ENCODE measurements around the gene PHF20.
A peak's percentile ranks its signal among the peaks of the same experiment; 100 is the strongest.
"Not testable (repeated sequence)": the region's sequence is repeated elsewhere in the genome, so short reads cannot be mapped to it uniquely, and the experiment has no call there.

The PHF20 gene

DNA sequence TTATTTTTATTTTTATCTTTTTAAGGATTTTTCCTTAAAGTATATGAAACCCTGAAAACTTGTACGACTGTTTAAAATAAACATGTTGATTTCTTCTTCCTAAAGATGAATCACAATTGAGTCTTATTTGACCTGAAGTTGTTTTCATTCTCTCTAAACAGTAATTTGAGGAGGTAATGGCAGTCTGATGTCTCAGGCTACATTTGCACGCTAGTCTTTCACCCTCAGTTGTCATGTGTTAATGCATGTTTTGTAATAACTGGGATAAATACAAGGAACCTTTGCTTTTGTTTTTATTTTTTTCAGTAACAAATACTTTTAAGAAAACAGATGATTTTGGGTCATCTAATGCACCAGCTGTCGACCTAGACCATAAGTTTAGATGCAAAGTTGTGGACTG lies 127.2 kb downstream of the PHF20 start:
- no peak overlapping the region for H2BK120ac ChIP-seq (ENCODE audit: low read depth, low read length)
- H3K23ac ChIP-seq (ENCODE audit: low read depth, low read length, poor library complexity): no peak overlapping the region
- H3K27ac ChIP-seq (replicated peaks; ENCODE audit: low read length): no peak overlapping the region
- DNase-seq (ENCODE audit: low spot score): no peak
- H3K9ac ChIP-seq (ENCODE audit: low read depth, low read length, poor library complexity): no peak overlapping the region
- no peak overlapping the region for H2AK5ac ChIP-seq (ENCODE audit: low read depth, low read length)
- peaks cover 5 to 7% of the 10 kb centered on the region in 2 donors for H3K9me3 ChIP-seq (replicated peaks in 1 of 2; ENCODE audit: control insufficient read depth in 2 of 2, insufficient read depth in 1 of 2, low read depth in 1 of 2, low read length in 2 of 2)
- peaks cover 16 to 58% of the 10 kb centered on the region in 2 donors for H3K36me3 ChIP-seq (replicated peaks in 1 of 2; ENCODE audit: control insufficient read depth in 2 of 2, insufficient read depth in 2 of 2, low read length in 2 of 2)
- H3K4me3 ChIP-seq (ENCODE audit: low read length in 2 of 2): no peak overlapping the region
- WGBS, 2 donors (ENCODE audit: extremely low coverage in 2 of 2, insufficient read length in 2 of 2, insufficient replicate concordance in 1 of 2): no CpG with 5 or more reads among the region's 3 CpGs
- no peak overlapping the region for H2AFZ ChIP-seq (ENCODE audit: low read length)
- peaks cover 2% of the 10 kb centered on the region for H3K79me1 ChIP-seq (ENCODE audit: low read depth, low read length)
- no peak overlapping the region for H2BK12ac ChIP-seq (ENCODE audit: low read length)
- no peak overlapping the region for H4K91ac ChIP-seq (ENCODE audit: low read depth, low read length, poor library complexity)
- peaks cover 0 to 3% (median 0%) of the 10 kb centered on the region in 3 experiments for H3K27me3 ChIP-seq (ENCODE audit: control insufficient read depth in 3 of 3, insufficient read depth in 3 of 3, low read depth in 1 of 3, low read length in 3 of 3)
- no peak overlapping the region for H2BK5ac ChIP-seq (ENCODE audit: low read length)
- H4K8ac ChIP-seq (ENCODE audit: low read depth, low read length): no peak overlapping the region
- no peak overlapping the region for H2BK15ac ChIP-seq (ENCODE audit: low read length)
- H3K18ac ChIP-seq (ENCODE audit: low read length): no peak overlapping the region
- no peak overlapping the region for H3K4ac ChIP-seq (ENCODE audit: low read length)
- H3K4me1 ChIP-seq (ENCODE audit: control insufficient read depth in 2 of 2, insufficient read depth in 1 of 2, low read depth in 1 of 2, low read length in 2 of 2): no peaks in the 10 kb centered on the region
- no peak overlapping the region for H3K4me2 ChIP-seq (ENCODE audit: insufficient read depth, low read length, poor library complexity, severe bottlenecking)
- no peak overlapping the region for H3K14ac ChIP-seq (ENCODE audit: low read length)

DNA sequence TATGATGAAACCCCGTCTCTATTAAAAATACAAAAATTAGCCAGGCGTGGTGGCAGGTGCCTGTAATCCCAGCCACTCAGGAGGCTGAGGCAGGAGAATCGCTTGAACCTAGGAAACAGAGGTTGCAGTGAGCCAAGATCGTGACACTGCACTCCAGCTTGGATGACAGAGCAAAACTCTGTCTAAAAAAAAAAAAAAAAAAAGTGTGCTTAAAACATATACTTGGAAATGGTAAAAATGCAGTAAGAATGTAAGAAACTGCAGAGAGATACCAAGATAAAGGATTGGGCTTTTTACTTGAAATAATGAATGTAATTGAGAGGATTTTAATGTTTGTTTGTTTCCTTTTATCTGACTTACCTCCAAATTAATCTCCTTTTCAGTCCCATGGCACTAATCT lies 129.4 kb downstream of the PHF20 start:
- not testable (repeated sequence) for H2AK5ac ChIP-seq (ENCODE audit: low read depth, low read length); H3K14ac ChIP-seq (ENCODE audit: low read length); H4K91ac ChIP-seq (ENCODE audit: low read depth, low read length, poor library complexity); H3K4me3 ChIP-seq (ENCODE audit: low read length in 2 of 2); DNase-seq (ENCODE audit: low spot score); H2AFZ ChIP-seq (ENCODE audit: low read length); H2BK120ac ChIP-seq (ENCODE audit: low read depth, low read length); H3K9ac ChIP-seq (ENCODE audit: low read depth, low read length, poor library complexity); H2BK12ac ChIP-seq (ENCODE audit: low read length); H3K27me3 ChIP-seq (ENCODE audit: control insufficient read depth in 3 of 3, insufficient read depth in 3 of 3, low read depth in 1 of 3, low read length in 3 of 3); H2BK5ac ChIP-seq (ENCODE audit: low read length); H3K79me1 ChIP-seq (ENCODE audit: low read depth, low read length); H3K27ac ChIP-seq (replicated peaks; ENCODE audit: low read length); H3K4me1 ChIP-seq (ENCODE audit: control insufficient read depth in 2 of 2, insufficient read depth in 1 of 2, low read depth in 1 of 2, low read length in 2 of 2); H3K18ac ChIP-seq (ENCODE audit: low read length); H3K4ac ChIP-seq (ENCODE audit: low read length); H3K23ac ChIP-seq (ENCODE audit: low read depth, low read length, poor library complexity); H4K8ac ChIP-seq (ENCODE audit: low read depth, low read length); H3K4me2 ChIP-seq (ENCODE audit: insufficient read depth, low read length, poor library complexity, severe bottlenecking); H2BK15ac ChIP-seq (ENCODE audit: low read length)
- H3K36me3 ChIP-seq (replicated peaks in 1 of 2; ENCODE audit: control insufficient read depth in 2 of 2, insufficient read depth in 2 of 2, low read length in 2 of 2): peaks cover 20 to 52% of the 10 kb centered on the region in 2 donors
- WGBS, 2 donors (ENCODE audit: extremely low coverage in 2 of 2, insufficient read length in 2 of 2, insufficient replicate concordance in 1 of 2): no CpG with 5 or more reads among the region's 4 CpGs
- peaks cover 5 to 11% of the 10 kb centered on the region in 2 donors for H3K9me3 ChIP-seq (replicated peaks in 1 of 2; ENCODE audit: control insufficient read depth in 2 of 2, insufficient read depth in 1 of 2, low read depth in 1 of 2, low read length in 2 of 2)

DNA sequence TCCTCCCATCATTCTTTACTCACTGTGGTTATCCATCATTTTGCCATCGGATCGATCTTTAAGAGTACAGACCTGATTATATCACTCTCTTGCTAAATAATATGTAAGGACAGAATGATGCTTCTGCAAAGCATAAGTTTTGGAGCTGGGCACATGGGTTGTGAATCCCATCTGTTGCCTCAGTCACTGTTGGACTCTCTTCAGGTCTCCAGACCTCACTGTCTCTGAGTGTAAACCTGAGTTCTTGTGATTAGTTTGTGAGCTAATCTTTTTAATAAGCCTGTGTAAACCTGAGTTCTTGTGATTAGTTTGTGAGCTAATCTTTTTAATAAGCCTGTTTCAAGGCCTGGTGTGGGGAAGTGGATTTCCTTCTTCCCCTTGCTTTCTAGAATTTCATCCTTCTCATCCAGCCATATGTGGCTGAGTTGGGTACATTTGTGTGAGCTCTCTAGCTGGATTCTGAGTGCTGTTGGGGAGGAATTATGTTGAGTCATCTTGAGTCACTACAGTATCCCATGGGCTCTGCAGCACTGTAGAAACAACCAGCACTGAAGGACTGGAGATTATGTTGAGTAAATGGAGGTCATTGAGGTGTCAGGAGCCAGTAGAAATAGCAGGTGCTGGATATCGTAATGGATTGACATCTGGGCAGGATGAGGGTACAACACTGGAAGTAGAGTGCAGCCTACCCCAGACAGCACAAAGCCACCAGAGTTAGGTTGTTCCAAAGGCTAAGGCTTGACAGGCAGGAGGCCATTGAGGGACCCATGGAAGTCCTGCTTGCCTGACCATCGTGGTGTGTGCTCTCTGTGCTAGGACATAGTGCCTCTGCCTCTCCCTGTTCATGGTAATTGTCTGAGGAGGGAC lies 130.1 kb downstream of the PHF20 start:
- Histone ChIP-seq H3K18ac (ENCODE audit: low read length) (no peak overlapping the region), H3K4ac (ENCODE audit: low read length) (peak overlapping the region; percentile 29), H3K14ac (ENCODE audit: low read length) (peak overlapping the region; percentile 47), H3K36me3 (replicated peaks in 1 of 2; ENCODE audit: control insufficient read depth in 2 of 2, insufficient read depth in 2 of 2, low read length in 2 of 2) (peaks cover 22 to 59% of the 10 kb centered on the region in 2 donors), H2BK12ac (ENCODE audit: low read length) (peak overlapping the region; percentile 68), H3K79me1 (ENCODE audit: low read depth, low read length) (peaks cover 3% of the 10 kb centered on the region), H3K27me3 (ENCODE audit: control insufficient read depth in 3 of 3, insufficient read depth in 3 of 3, low read depth in 1 of 3, low read length in 3 of 3) (peaks cover 0 to 3% (median 0%) of the 10 kb centered on the region in 3 experiments), H3K4me2 (ENCODE audit: insufficient read depth, low read length, poor library complexity, severe bottlenecking) (no peak overlapping the region), H2AK5ac (ENCODE audit: low read depth, low read length) (no peak overlapping the region), H4K91ac (ENCODE audit: low read depth, low read length, poor library complexity) (peak overlapping the region; percentile 48), H3K4me1 (ENCODE audit: control insufficient read depth in 2 of 2, insufficient read depth in 1 of 2, low read depth in 1 of 2, low read length in 2 of 2) (no peaks in the 10 kb centered on the region), H2BK5ac (ENCODE audit: low read length) (no peak overlapping the region), H2BK15ac (ENCODE audit: low read length) (no peak overlapping the region), H2AFZ (ENCODE audit: low read length) (no peak overlapping the region), H3K4me3 (ENCODE audit: low read length in 2 of 2) (no peak overlapping the region), H3K27ac (replicated peaks; ENCODE audit: low read length) (no peak overlapping the region), H2BK120ac (ENCODE audit: low read depth, low read length) (no peak overlapping the region), H4K8ac (ENCODE audit: low read depth, low read length) (no peak overlapping the region), H3K9me3 (replicated peaks in 1 of 2; ENCODE audit: control insufficient read depth in 2 of 2, insufficient read depth in 1 of 2, low read depth in 1 of 2, low read length in 2 of 2) (peaks cover 5 to 11% of the 10 kb centered on the region in 2 donors), H3K9ac (ENCODE audit: low read depth, low read length, poor library complexity) (no peak overlapping the region), H3K23ac (ENCODE audit: low read depth, low read length, poor library complexity) (no peak overlapping the region)
- DNase-seq (ENCODE audit: low spot score): no peak
- WGBS, 2 donors (ENCODE audit: extremely low coverage in 2 of 2, insufficient read length in 2 of 2, insufficient replicate concordance in 1 of 2): no CpG with 5 or more reads among the region's 4 CpGs

DNA sequence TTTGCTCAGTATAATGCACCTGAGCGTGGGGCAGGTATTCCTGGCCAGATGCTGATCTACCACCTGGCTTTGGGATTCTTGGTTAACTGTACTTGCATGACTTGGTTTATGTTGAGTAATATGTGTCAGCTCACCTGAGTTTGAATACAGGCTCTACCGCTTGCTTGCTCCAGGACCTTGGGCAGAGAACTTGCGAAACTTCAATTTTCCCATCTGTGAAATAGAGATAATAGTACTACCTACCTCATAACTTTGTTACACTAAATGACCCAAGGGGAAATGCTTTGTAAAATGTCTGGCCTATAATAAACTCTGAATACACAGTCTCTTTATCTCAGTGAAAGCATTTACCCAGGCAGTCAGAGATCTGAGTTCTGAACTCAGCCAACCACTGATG lies 130.7 kb downstream of the PHF20 start:
- Histone ChIP-seq H2AFZ (ENCODE audit: low read length) (no peak overlapping the region), H3K4me3 (ENCODE audit: low read length in 2 of 2) (no peak overlapping the region), H4K8ac (ENCODE audit: low read depth, low read length) (no peak overlapping the region), H3K27me3 (ENCODE audit: control insufficient read depth in 3 of 3, insufficient read depth in 3 of 3, low read depth in 1 of 3, low read length in 3 of 3) (peaks cover 0 to 3% (median 0%) of the 10 kb centered on the region in 3 experiments), H4K91ac (ENCODE audit: low read depth, low read length, poor library complexity) (no peak overlapping the region), H3K27ac (replicated peaks; ENCODE audit: low read length) (no peak overlapping the region), H3K79me1 (ENCODE audit: low read depth, low read length) (peaks cover 4% of the 10 kb centered on the region), H3K9ac (ENCODE audit: low read depth, low read length, poor library complexity) (no peak overlapping the region), H2BK12ac (ENCODE audit: low read length) (peak overlapping the region; percentile 68), H3K4me1 (ENCODE audit: control insufficient read depth in 2 of 2, insufficient read depth in 1 of 2, low read depth in 1 of 2, low read length in 2 of 2) (no peaks in the 10 kb centered on the region), H3K14ac (ENCODE audit: low read length) (peak overlapping the region; percentile 47), H3K4ac (ENCODE audit: low read length) (no peak overlapping the region), H2AK5ac (ENCODE audit: low read depth, low read length) (no peak overlapping the region), H2BK120ac (ENCODE audit: low read depth, low read length) (no peak overlapping the region), H3K9me3 (replicated peaks in 1 of 2; ENCODE audit: control insufficient read depth in 2 of 2, insufficient read depth in 1 of 2, low read depth in 1 of 2, low read length in 2 of 2) (peaks cover 5 to 11% of the 10 kb centered on the region in 2 donors), H2BK15ac (ENCODE audit: low read length) (no peak overlapping the region), H3K18ac (ENCODE audit: low read length) (no peak overlapping the region), H3K4me2 (ENCODE audit: insufficient read depth, low read length, poor library complexity, severe bottlenecking) (no peak overlapping the region), H3K36me3 (replicated peaks in 1 of 2; ENCODE audit: control insufficient read depth in 2 of 2, insufficient read depth in 2 of 2, low read length in 2 of 2) (peaks cover 24 to 65% of the 10 kb centered on the region in 2 donors), H3K23ac (ENCODE audit: low read depth, low read length, poor library complexity) (no peak overlapping the region), H2BK5ac (ENCODE audit: low read length) (no peak overlapping the region)
- DNase-seq (ENCODE audit: low spot score): no peak
- WGBS, 2 donors (ENCODE audit: extremely low coverage in 2 of 2, insufficient read length in 2 of 2, insufficient replicate concordance in 1 of 2): no CpG with 5 or more reads among the region's 3 CpGs

Measured in neuronal stem cell (in vitro differentiated cells).